ENCODE measurements around the gene PARD3B. TPM values are rescaled to one million over a fixed set of nuclear protein-coding genes. Genes with fewer than 3 reads are reported as not detected.

The PARD3B gene
- total and polyA plus RNA-seq, 2 of the 4 experiments (the other 2 are of a cell fraction), result 3.3 to 15.6 TPM

DNA sequence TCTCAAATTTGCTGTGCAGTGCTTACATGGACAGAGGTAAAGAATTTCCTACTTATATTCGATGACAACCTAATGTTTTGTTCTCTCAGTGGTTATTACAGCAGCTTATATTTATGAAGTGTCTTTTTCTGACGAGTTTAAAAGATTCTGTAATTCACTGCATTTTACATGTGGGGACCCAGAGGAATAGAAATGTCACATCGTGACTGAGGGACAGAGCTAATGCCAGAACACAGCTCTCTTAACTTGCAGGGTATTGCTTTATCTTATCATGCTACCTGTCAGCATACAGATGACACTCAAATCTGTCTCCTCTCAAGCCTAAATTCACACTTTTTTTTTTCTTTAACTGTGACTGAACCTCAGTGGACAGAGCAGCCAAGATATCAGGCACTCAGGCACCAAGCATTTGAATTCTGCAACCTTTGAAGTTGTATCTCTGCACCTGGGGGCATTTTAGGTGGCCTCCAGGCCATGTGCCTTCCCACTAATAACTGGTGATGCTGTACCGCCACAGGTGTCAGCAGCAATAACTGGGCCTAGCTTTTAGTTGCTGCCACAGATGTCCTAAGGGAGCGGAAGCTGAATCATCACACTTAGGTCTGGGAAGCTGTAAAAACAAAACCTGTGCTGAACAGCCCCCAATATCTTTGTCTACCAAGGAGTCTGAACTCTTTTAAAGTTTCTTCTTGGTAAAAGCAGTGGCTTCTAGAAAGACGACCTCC, 821.2 kb downstream of the PARD3B start:
- CTCF ChIA-PET, result interaction anchor here (0.7 to 1.0 kb wide), 2 partner anchors 42 to 1776 kb away, joined by 3 to 7 read pairs; no protein-coding TSS in a partner anchor
- H3K9me1 ChIP-seq (ENCODE audit: insufficient read depth, low read length), result no peaks in the 10 kb centered on the region
- BruUV-seq (replicated peaks), result no TSS peak
- H3K27ac ChIP-seq (ENCODE audit: insufficient read depth, low read length), result no peak overlapping the region
- peaks cover 6% of the 10 kb centered on the region; the same call in 1 of the 2 replicates for H3K4me1 ChIP-seq (ENCODE audit: control insufficient read depth, insufficient read depth, low read length)
- H3K4me2 ChIP-seq (ENCODE audit: low read depth, low read length), result no peak overlapping the region
- DNase-seq, result peak; percentile 32
- H4K91ac ChIP-seq (ENCODE audit: insufficient read depth, low read depth, low read length), result no peak overlapping the region
- H2BK5ac ChIP-seq (ENCODE audit: low read depth, low read length, poor library complexity, severe bottlenecking), result no peak overlapping the region
- intact Hi-C loops (cut with micrococcal nuclease), result no loop called here
- ATAC-seq (ENCODE audit: low read depth), result no peak
- H3K27me3 ChIP-seq (ENCODE audit: control insufficient read depth, insufficient read depth, low read length), result peaks cover 2% of the 10 kb centered on the region; the same call in 1 of the 2 replicates
- H2BK20ac ChIP-seq (ENCODE audit: low read depth, low read length), result no peak overlapping the region
- no peak overlapping the region for H2AK9ac ChIP-seq (replicated peaks; ENCODE audit: low read depth, low read length, poor library complexity)
- no peak overlapping the region for H2BK15ac ChIP-seq (ENCODE audit: low read depth, low read length)
- no peak overlapping the region for H3K4me3 ChIP-seq (ENCODE audit: insufficient read depth, low read depth, low read length)
- in situ Hi-C loops (cut with MboI; ENCODE audit: low sequenced_read_pairs), result no loop called here
- H4K5ac ChIP-seq (ENCODE audit: low read depth, low read length), result no peak overlapping the region
- POLR2A ChIA-PET (ENCODE audit: unreplicated experiment), result no interaction called here
- H2AK5ac ChIP-seq (ENCODE audit: low read depth, low read length), result no peak overlapping the region
- WGBS, 2 experiments (ENCODE audit: extremely low coverage in 2 of 2, insufficient read length in 1 of 2), result 100% methylated on average over 1 of the region's 6 CpGs; no CpG with 5 or more reads in 1 of the 2 experiments
- no peaks in the 10 kb centered on the region for H3K79me1 ChIP-seq (ENCODE audit: low read depth in 1 of 2, low read length in 2 of 2)
- 0 out of 2 replicates have a peak overlapping the region, but pooled peaks have one; percentile 36 for H3K4ac ChIP-seq (ENCODE audit: low read depth, low read length)
- no peak overlapping the region for H4K8ac ChIP-seq (ENCODE audit: low read depth in 2 of 2, low read length in 2 of 2)
- H2AFZ ChIP-seq (replicated peaks; ENCODE audit: low read length, poor library complexity), result no peak overlapping the region
- no peaks in the 10 kb centered on the region for H4K20me1 ChIP-seq (ENCODE audit: insufficient read depth, low read length)
- H3K9ac ChIP-seq (ENCODE audit: low read depth, low read length), result no peak overlapping the region
- H2BK120ac ChIP-seq (ENCODE audit: low read depth, low read length), result no peak overlapping the region
- dilution Hi-C loops (cut with HindIII; ENCODE audit: low sequenced_read_pairs, unreplicated experiment), result no loop called here
- H3K23ac ChIP-seq (ENCODE audit: low read depth, low read length), result no peak overlapping the region
- H3K9me3 ChIP-seq (ENCODE audit: control insufficient read depth, insufficient read depth, low read length), result no peaks in the 10 kb centered on the region
- H3K14ac ChIP-seq (replicated peaks; ENCODE audit: low read depth, low read length), result no peak overlapping the region
- no peaks in the 10 kb centered on the region for H3K36me3 ChIP-seq (ENCODE audit: control insufficient read depth, insufficient read depth, low read length)
- no peak overlapping the region for H3K18ac ChIP-seq (ENCODE audit: low read depth, low read length)
- no peak overlapping the region for H3K56ac ChIP-seq (ENCODE audit: extremely low read depth, insufficient read depth, low read length)
- no peak for TF ChIP-seq RAD21 (IDR thresholded peaks at IDR 0.05; ENCODE audit: low read length)
- TF ChIP-seq CHD1 (IDR thresholded peaks at IDR 0.05; ENCODE audit: low read depth, low read length), result no peak
- TF ChIP-seq FOS (IDR thresholded peaks at IDR 0.05; ENCODE audit: low read depth, low read length), result no peak
- no peak for TF ChIP-seq NFE2L2 (IDR thresholded peaks at IDR 0.05; ENCODE audit: low read depth, low read length)
- TF ChIP-seq RCOR1 (IDR thresholded peaks at IDR 0.05; ENCODE audit: insufficient replicate concordance, low read length), result no peak
- no peak for TF ChIP-seq SMC3 (IDR thresholded peaks at IDR 0.05; ENCODE audit: low read depth, low read length)
- no peak for TF ChIP-seq RFX5 (IDR thresholded peaks at IDR 0.05; ENCODE audit: low read depth, low read length)
- no peak for TF ChIP-seq MAFK (IDR thresholded peaks at IDR 0.05; ENCODE audit: low read depth, low read length)
- no peak for TF ChIP-seq BHLHE40 (IDR thresholded peaks at IDR 0.05; ENCODE audit: low read depth, low read length)
- TF ChIP-seq CEBPB (IDR thresholded peaks at IDR 0.05; ENCODE audit: low read depth, low read length), result no peak
- TF ChIP-seq, protein P1, sequence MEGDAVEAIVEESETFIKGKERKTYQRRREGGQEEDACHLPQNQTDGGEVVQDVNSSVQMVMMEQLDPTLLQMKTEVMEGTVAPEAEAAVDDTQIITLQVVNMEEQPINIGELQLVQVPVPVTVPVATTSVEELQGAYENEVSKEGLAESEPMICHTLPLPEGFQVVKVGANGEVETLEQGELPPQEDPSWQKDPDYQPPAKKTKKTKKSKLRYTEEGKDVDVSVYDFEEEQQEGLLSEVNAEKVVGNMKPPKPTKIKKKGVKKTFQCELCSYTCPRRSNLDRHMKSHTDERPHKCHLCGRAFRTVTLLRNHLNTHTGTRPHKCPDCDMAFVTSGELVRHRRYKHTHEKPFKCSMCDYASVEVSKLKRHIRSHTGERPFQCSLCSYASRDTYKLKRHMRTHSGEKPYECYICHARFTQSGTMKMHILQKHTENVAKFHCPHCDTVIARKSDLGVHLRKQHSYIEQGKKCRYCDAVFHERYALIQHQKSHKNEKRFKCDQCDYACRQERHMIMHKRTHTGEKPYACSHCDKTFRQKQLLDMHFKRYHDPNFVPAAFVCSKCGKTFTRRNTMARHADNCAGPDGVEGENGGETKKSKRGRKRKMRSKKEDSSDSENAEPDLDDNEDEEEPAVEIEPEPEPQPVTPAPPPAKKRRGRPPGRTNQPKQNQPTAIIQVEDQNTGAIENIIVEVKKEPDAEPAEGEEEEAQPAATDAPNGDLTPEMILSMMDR (conservative IDR thresholded peaks at IDR 0.05; ENCODE audit: low read depth, low read length), result no peak
- no peak for TF ChIP-seq MXI1 (IDR thresholded peaks at IDR 0.05; ENCODE audit: borderline replicate concordance, low read depth, low read length)
- no peak for TF ChIP-seq ELK1 (IDR thresholded peaks at IDR 0.05; ENCODE audit: borderline replicate concordance, low read depth, low read length)
- TF ChIP-seq POLR2A (IDR thresholded peaks at IDR 0.05; ENCODE audit: low read depth, low read length), result no peak
- TF ChIP-seq, protein P2, sequence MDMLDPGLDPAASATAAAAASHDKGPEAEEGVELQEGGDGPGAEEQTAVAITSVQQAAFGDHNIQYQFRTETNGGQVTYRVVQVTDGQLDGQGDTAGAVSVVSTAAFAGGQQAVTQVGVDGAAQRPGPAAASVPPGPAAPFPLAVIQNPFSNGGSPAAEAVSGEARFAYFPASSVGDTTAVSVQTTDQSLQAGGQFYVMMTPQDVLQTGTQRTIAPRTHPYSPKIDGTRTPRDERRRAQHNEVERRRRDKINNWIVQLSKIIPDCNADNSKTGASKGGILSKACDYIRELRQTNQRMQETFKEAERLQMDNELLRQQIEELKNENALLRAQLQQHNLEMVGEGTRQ (IDR thresholded peaks at IDR 0.05; ENCODE audit: low read depth, low read length), result no peak
